Glutamatergic neuron (in vitro differentiated cells): Measurements from ENCODE around the gene CYP8B1. TPM values are rescaled to one million over a fixed set of nuclear protein-coding genes. Genes with fewer than 3 reads are reported as not detected.

Source experiments
- DNase-seq: peaks from one replicate; pipeline ENCODE4 v3.0.0; 2022
- H3K27ac Mint-ChIP-seq: one replicate; pipeline ENCODE4 v1.8.0; 2020; ENCODE audit warnings: mild to moderate bottlenecking, mixed read lengths, inconsistent platforms; ENCODE audit not compliant: unreplicated experiment
- H3K27me3 Mint-ChIP-seq: one replicate; pipeline ENCODE4 v1.8.0; 2020; ENCODE audit warnings: mild to moderate bottlenecking, moderate library complexity, mixed read lengths, inconsistent platforms; ENCODE audit not compliant: unreplicated experiment
- H3K36me3 Mint-ChIP-seq: one replicate; pipeline ENCODE4 v1.8.0; 2020; ENCODE audit warnings: mild to moderate bottlenecking, mixed read lengths, inconsistent platforms; ENCODE audit not compliant: unreplicated experiment
- H3K4me1 Mint-ChIP-seq: one replicate; pipeline ENCODE4 v1.8.0; 2020; ENCODE audit warnings: mild to moderate bottlenecking, low read depth, mixed read lengths, inconsistent platforms; ENCODE audit not compliant: unreplicated experiment
- H3K4me3 Mint-ChIP-seq: one replicate; pipeline ENCODE4 v1.8.0; 2020; ENCODE audit warnings: mild to moderate bottlenecking, mixed read lengths, inconsistent platforms; ENCODE audit not compliant: unreplicated experiment
- H3K9me3 Mint-ChIP-seq: one replicate; pipeline ENCODE4 v1.8.0; 2020; ENCODE audit warnings: mild to moderate bottlenecking, moderate library complexity, mixed read lengths, inconsistent platforms; ENCODE audit not compliant: unreplicated experiment
- CTCF ChIP-seq: fragments of 200-600 bp; sonication (generic); IDR thresholded peaks from one replicate; pipeline ENCODE4 v1.5.0; 2021; ENCODE audit not compliant: partially characterized antibody, unreplicated experiment
- total RNA-seq: library from RNA; stranded (reverse); fragmentation: NEBNext Ultra II Directional; extraction: Animal tissue kit (Norgen Biotek cat#: 25700); gene quantifications from one replicate; pipeline ENCODE4 v1.2.1, GENCODE V29; 2021; ENCODE audit not compliant: unreplicated experiment

The CYP8B1 gene
- total RNA-seq, 1 donor from 2014 or later = not detected

GRCh38 chr3:42855219-42855546 lies 20.5 kb downstream of the CYP8B1 start:
- DNase-seq = no peak
- H3K4me1 Mint-ChIP-seq = no peaks in the 10 kb centered on the region
- TF ChIP-seq CTCF = no peak
- H3K27ac Mint-ChIP-seq = no peak overlapping the region
- H3K9me3 Mint-ChIP-seq = no peaks in the 10 kb centered on the region
- peaks cover 2% of the 10 kb centered on the region for H3K27me3 Mint-ChIP-seq
- H3K36me3 Mint-ChIP-seq = no peaks in the 10 kb centered on the region
- no peak overlapping the region for H3K4me3 Mint-ChIP-seq

DNA sequence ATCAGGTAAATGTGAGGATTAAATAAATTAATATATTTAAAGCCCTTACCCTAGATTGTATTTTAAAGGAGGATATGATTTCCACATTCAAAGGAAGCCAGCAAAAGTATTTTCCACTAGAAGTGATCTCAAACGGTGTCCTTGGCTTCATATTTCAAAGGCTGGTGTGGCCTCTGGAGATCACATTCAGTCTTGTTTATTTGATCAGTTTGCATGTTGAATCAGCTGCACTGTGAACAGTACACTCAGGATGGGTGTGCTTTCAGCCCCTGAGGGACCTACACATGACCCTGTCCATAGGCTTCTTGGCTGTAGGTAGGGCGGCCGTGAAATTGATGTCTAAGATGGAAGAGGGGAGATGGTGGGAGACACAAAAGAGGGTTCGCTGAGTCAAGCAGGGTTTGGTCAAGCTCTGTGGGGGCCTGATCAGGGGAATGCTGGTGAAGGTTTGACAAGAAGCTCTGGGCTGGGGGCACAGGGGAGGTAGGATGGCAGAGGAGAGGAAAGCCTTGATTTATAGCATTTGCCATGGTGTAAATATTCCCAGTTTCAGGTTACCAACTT lies 21.9 kb downstream of the CYP8B1 start:
- no peaks in the 10 kb centered on the region for H3K4me1 Mint-ChIP-seq
- no peaks in the 10 kb centered on the region for H3K36me3 Mint-ChIP-seq
- H3K27me3 Mint-ChIP-seq = peaks cover 2% of the 10 kb centered on the region

GRCh38 chr3:42853056-42853455 lies 22.6 kb downstream of the CYP8B1 start:
- no peak for DNase-seq
- no peak for TF ChIP-seq CTCF
- no peak overlapping the region for H3K4me3 Mint-ChIP-seq
- peaks cover 2% of the 10 kb centered on the region for H3K27me3 Mint-ChIP-seq
- H3K27ac Mint-ChIP-seq = no peak overlapping the region
- H3K36me3 Mint-ChIP-seq = no peaks in the 10 kb centered on the region
- no peaks in the 10 kb centered on the region for H3K9me3 Mint-ChIP-seq
- H3K4me1 Mint-ChIP-seq = no peaks in the 10 kb centered on the region

More for the DNA sequence above, 21.9 kb downstream of the CYP8B1 start:
- no peak overlapping the region for H3K4me3 Mint-ChIP-seq
- H3K9me3 Mint-ChIP-seq = no peaks in the 10 kb centered on the region
- no peak for DNase-seq
- TF ChIP-seq CTCF = no peak
- H3K27ac Mint-ChIP-seq = no peak overlapping the region

GRCh38 chr3:42852441-42852840 lies 23.2 kb downstream of the CYP8B1 start:
- H3K27me3 Mint-ChIP-seq = peaks cover 2% of the 10 kb centered on the region
- no peak for DNase-seq
- no peaks in the 10 kb centered on the region for H3K36me3 Mint-ChIP-seq
- H3K27ac Mint-ChIP-seq = no peak overlapping the region
- no peak overlapping the region for H3K4me3 Mint-ChIP-seq
- no peaks in the 10 kb centered on the region for H3K4me1 Mint-ChIP-seq
- TF ChIP-seq CTCF = no peak
- H3K9me3 Mint-ChIP-seq = no peaks in the 10 kb centered on the region

DNA sequence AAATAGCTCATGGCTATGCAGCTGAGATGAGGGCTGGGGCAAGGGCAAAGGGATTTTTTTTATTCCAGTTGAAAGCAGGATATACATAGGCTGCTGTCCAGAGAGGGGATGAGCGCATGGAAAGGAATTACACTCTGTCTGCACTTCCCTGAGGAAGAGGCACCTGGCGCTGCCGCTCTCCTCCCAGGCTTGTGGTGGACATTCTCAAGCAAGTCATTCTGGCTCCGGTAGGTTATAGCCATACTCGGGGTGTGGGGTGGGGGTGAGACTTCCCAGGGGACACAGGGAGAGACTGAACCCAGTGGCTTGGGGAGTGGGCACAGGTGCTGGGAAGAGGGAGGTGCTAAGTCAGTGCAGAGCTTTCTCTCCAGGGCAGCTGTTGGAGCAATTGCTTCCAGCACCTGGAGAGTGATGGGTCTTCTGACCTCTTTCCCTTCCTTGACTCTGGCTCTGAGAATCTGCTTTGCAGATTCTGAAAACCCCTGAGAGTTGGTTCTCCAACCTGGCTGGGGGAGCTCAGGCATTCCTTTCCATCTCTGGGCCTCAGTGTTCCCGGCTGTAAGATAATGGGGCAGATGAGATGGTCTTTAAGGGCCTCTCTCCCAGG lies 24.3 kb downstream of the CYP8B1 start:
- peaks cover 2% of the 10 kb centered on the region for H3K27me3 Mint-ChIP-seq
- H3K9me3 Mint-ChIP-seq = no peaks in the 10 kb centered on the region
- H3K4me1 Mint-ChIP-seq = no peaks in the 10 kb centered on the region
- no peaks in the 10 kb centered on the region for H3K36me3 Mint-ChIP-seq
- DNase-seq = no peak
- H3K27ac Mint-ChIP-seq = no peak overlapping the region
- no peak for TF ChIP-seq CTCF
- H3K4me3 Mint-ChIP-seq = no peak overlapping the region
